HepG2 (cell line): ENCODE data around the gene SMTNL2. TPM values are rescaled to one million over a fixed set of nuclear protein-coding genes. Genes with fewer than 3 reads are reported as not detected.
A peak's percentile ranks its signal among the peaks of the same experiment; 100 is the strongest.

Experiments
- BRD4 ChIP-seq: sonication (generic); formaldehyde crosslinking; IDR thresholded peaks from 2 replicates; pipeline ENCODE4 v1.4.0; 2020; ENCODE audit warnings: missing genetic modification reagents
- CBX1 ChIP-seq: IDR thresholded peaks from one replicate; pipeline ENCODE4 v1.6.1; 2016; ENCODE audit warnings: antibody characterized with exemption, low read depth
- CREM ChIP-seq, 2 experiments: sonication (generic) in 1 of 2; formaldehyde crosslinking in 1 of 2; IDR thresholded peaks; 2 replicates each; pipeline versions ENCODE4 v1.4.0 to v1.6.1; 2016 to 2020; ENCODE audit warnings: antibody characterized with exemption in 1 of 2, mild to moderate bottlenecking in 1 of 2, missing genetic modification reagents in 1 of 2
- FOXK2 ChIP-seq: fragments of 450-650 bp; IDR thresholded peaks from 2 replicates; pipeline ENCODE4 v1.6.1; 2016
- GPN1 ChIP-seq: sonication (generic); formaldehyde crosslinking; IDR thresholded peaks from 2 replicates; pipeline ENCODE4 v1.5.1; 2020; ENCODE audit warnings: missing genetic modification reagents, borderline replicate concordance
- HHEX ChIP-seq: IDR thresholded peaks from 2 replicates; pipeline ENCODE4 v1.6.1; 2016; ENCODE audit warnings: control low read depth
- KLF12 ChIP-seq: sonication (generic); formaldehyde crosslinking; IDR thresholded peaks from 2 replicates; pipeline ENCODE4 v1.4.0; 2020; ENCODE audit warnings: missing genetic modification reagents, borderline replicate concordance
- MATR3 ChIP-seq: sonication (generic); formaldehyde crosslinking; IDR thresholded peaks from 2 replicates; pipeline ENCODE4 v1.4.0; 2020; ENCODE audit warnings: missing genetic modification reagents
- MTA1 ChIP-seq: sonication (generic); formaldehyde crosslinking; IDR thresholded peaks from 2 replicates; pipeline ENCODE4 v1.4.0; 2020; ENCODE audit warnings: missing genetic modification reagents, mild to moderate bottlenecking, borderline replicate concordance
- PAXIP1 ChIP-seq: sonication (generic); formaldehyde crosslinking; conservative IDR thresholded peaks from 2 replicates; pipeline ENCODE4 v1.4.0; 2020; ENCODE audit warnings: mild to moderate bottlenecking, missing genetic modification reagents, moderate library complexity
- POLR2A ChIP-seq, 2 experiments: IDR thresholded peaks; 2 replicates each; pipeline ENCODE4 v1.6.1; 2011; ENCODE audit warnings: low read depth in 2 of 2, low read length in 2 of 2, mild to moderate bottlenecking in 1 of 2, moderate library complexity in 1 of 2; ENCODE audit not compliant: insufficient read depth in 1 of 2
- SAP130 ChIP-seq: IDR thresholded peaks from 2 replicates; pipeline ENCODE4 v1.6.1; 2016; ENCODE audit warnings: low read depth
- SNAI1 ChIP-seq: sonication (generic); formaldehyde crosslinking; IDR thresholded peaks from 2 replicates; pipeline ENCODE4 v1.5.0; 2020; ENCODE audit warnings: mild to moderate bottlenecking, missing genetic modification reagents, borderline replicate concordance
- SOX13 ChIP-seq, 3 experiments: fragments of 450-650 bp in 1 of 3; sonication (generic) in 1 of 3; formaldehyde crosslinking in 1 of 3; IDR thresholded peaks in 2 of 3; conservative IDR thresholded peaks in 1 of 3; 2 replicates each; pipeline versions ENCODE4 v1.5.0 to v1.6.1; 2016 to 2020; ENCODE audit warnings: antibody characterized with exemption in 1 of 3, mild to moderate bottlenecking in 1 of 3, missing compliant biosample characterization in 1 of 3, missing genetic modification reagents in 1 of 3, moderate library complexity in 1 of 3
- THRA ChIP-seq: sonication (generic); formaldehyde crosslinking; IDR thresholded peaks from 2 replicates; pipeline ENCODE4 v1.4.0; 2020; ENCODE audit warnings: missing genetic modification reagents, borderline replicate concordance
- XRCC5 ChIP-seq: fragments of 200-400 bp; formaldehyde crosslinking; optimal IDR thresholded peaks from 2 replicates; pipeline ENCODE3; 2017; ENCODE audit warnings: mild to moderate bottlenecking, low read length
- ZNF205 ChIP-seq: IDR thresholded peaks from 2 replicates; pipeline ENCODE4 v1.6.1; 2018; ENCODE audit warnings: missing biosample characterization, missing genetic modification reagents
- ZNF274 ChIP-seq: sonication (generic); formaldehyde crosslinking; IDR thresholded peaks from 2 replicates; pipeline ENCODE4 v1.5.1; 2020; ENCODE audit warnings: mild to moderate bottlenecking, missing genetic modification reagents
- ZNF350 ChIP-seq: sonication (generic); formaldehyde crosslinking; IDR thresholded peaks from 2 replicates; pipeline ENCODE4 v1.4.0; 2020; ENCODE audit warnings: mild to moderate bottlenecking, low read depth, missing genetic modification reagents, borderline replicate concordance
- ZNF362 ChIP-seq: sonication (generic); formaldehyde crosslinking; IDR thresholded peaks from 2 replicates; pipeline ENCODE4 v1.4.0; 2020; ENCODE audit warnings: missing genetic modification reagents, mild to moderate bottlenecking, borderline replicate concordance
- ZNF543 ChIP-seq: sonication (generic); formaldehyde crosslinking; IDR thresholded peaks from 2 replicates; pipeline ENCODE4 v1.4.0; 2020; ENCODE audit warnings: mild to moderate bottlenecking, missing genetic modification reagents
- ZNF567 ChIP-seq: sonication (generic); formaldehyde crosslinking; IDR thresholded peaks from 2 replicates; pipeline ENCODE4 v1.8.1; 2023; ENCODE audit warnings: mild to moderate bottlenecking, missing genetic modification reagents, borderline replicate concordance
- ZNF776 ChIP-seq: sonication (generic); formaldehyde crosslinking; IDR thresholded peaks from 2 replicates; pipeline ENCODE4 v1.4.0; 2020; ENCODE audit warnings: mild to moderate bottlenecking, missing genetic modification reagents
- ZNF891 ChIP-seq: sonication (generic); formaldehyde crosslinking; IDR thresholded peaks from 2 replicates; pipeline ENCODE4 v1.5.0; 2020; ENCODE audit warnings: mild to moderate bottlenecking, missing genetic modification reagents
- ZSCAN21 ChIP-seq: sonication (generic); formaldehyde crosslinking; IDR thresholded peaks from 2 replicates; pipeline ENCODE4 v1.8.0; 2022; ENCODE audit warnings: mild to moderate bottlenecking, missing genetic modification reagents, moderate library complexity, borderline replicate concordance
- polyA plus RNA-seq, 8 experiments: library from polyadenylated mRNA; depleted of rRNA in 3 of 8; stranded (reverse) in 7 of 8; unstranded in 1 of 8; fragments of >200 nt; fragmentation: Illumina TruSeq in 4 of 8; extraction: Trizol in 4 of 8; gene quantifications; 2 replicates each; pipeline versions ENCODE4 v1.2.1 to v1.2.3, GENCODE V29; 2011 to 2016; ENCODE audit warnings: low read depth in 4 of 8, missing spikeins in 1 of 8, mixed read lengths in 1 of 8; ENCODE audit not compliant: insufficient read depth in 1 of 8
- total RNA-seq, 5 experiments: library from RNA; depleted of rRNA; stranded (reverse); fragments of >200 nt; fragmentation: Illumina TruSeq; extraction: Trizol; gene quantifications; 2 replicates each; pipeline ENCODE4 v1.2.3, GENCODE V29; 2016; ENCODE audit warnings: low read depth in 1 of 5

Gene SMTNL2
- total and polyA plus RNA-seq, 2 of the 13 experiments (the other 11 are each of a cell fraction or from before 2014, with no cell fraction given) = 0.41 to 5.1 TPM

- TF ChIP-seq SAP130 (peak; percentile 39; the same call in 1 of the 2 replicates), MATR3 (CRISPR knock-in tag) (no peak), ZSCAN21 (CRISPR knock-in tag) (0 out of 2 replicates have a peak, but pooled peaks have one; percentile 64), POLR2A (IDR thresholded peaks at IDR 0.05; ENCODE audit: insufficient read depth in 1 of 2, low read depth in 2 of 2, low read length in 2 of 2) (peak in 1 of 2 experiments; percentile 31; a peak in 1 of 4 replicates), FOXK2 (no peak), CREM (IDR thresholded peaks at IDR 0.05) (no peak), CREM (CRISPR knock-in tag; IDR thresholded peaks at IDR 0.05) (no peak), CBX1 (no peak), ZNF350 (CRISPR knock-in tag) (no peak), ZNF205 (CRISPR knock-in tag) (no peak), SOX13 (IDR thresholded peaks at IDR 0.05) (no peak), SOX13 (CRISPR knock-in tag; conservative IDR thresholded peaks at IDR 0.05 in 1 of 2, IDR thresholded peaks at IDR 0.05 in 1 of 2) (no peak), THRA (CRISPR knock-in tag) (peak; percentile 14; the same call in 1 of the 2 replicates), MTA1 (CRISPR knock-in tag) (peak; percentile 21; the same call in 1 of the 2 replicates), ZNF543 (CRISPR knock-in tag) (0 out of 2 replicates have a peak, but pooled peaks have one; percentile 43), ZNF362 (CRISPR knock-in tag) (no peak), BRD4 (no peak), PAXIP1 (peak; percentile 45; the same call in 1 of the 2 replicates), GPN1 (no peak), ZNF274 (CRISPR knock-in tag) (no peak; the same call in 1 of the 2 replicates), ZNF891 (CRISPR knock-in tag) (no peak), ZNF776 (CRISPR knock-in tag) (no peak), SNAI1 (CRISPR knock-in tag) (0 out of 2 replicates have a peak, but pooled peaks have one; percentile 38), KLF12 (no peak), HHEX (CRISPR knock-in tag) (no peak), ZNF567 (CRISPR knock-in tag) (no peak), XRCC5 (no peak)
Observed at GRCh38 chr17:4576729-4577322, 7.5 kb upstream of the SMTNL2 start (continued).
